Subcutaneous abdominal adipose tissue (tissue), 5 donors: Measurements from ENCODE around the gene MAP3K10.

ENCODE experiments used
- H3K27ac ChIP-seq: one replicate; pipeline ENCODE4 v1.7.0; 2013; ENCODE audit warnings: low read depth, mild to moderate bottlenecking, inconsistent platforms, low read length, moderate library complexity
- H3K27me3 ChIP-seq, 5 donors: one replicate each; pipeline ENCODE4 v1.7.0; 2013; ENCODE audit warnings: low read length in 5 of 5, inconsistent platforms in 1 of 5; ENCODE audit not compliant: control insufficient read depth in 5 of 5, insufficient read depth in 4 of 5
- H3K36me3 ChIP-seq, 5 donors: one replicate each; pipeline ENCODE4 v1.7.0; 2013; ENCODE audit warnings: low read length in 5 of 5; ENCODE audit not compliant: control insufficient read depth in 5 of 5, insufficient read depth in 5 of 5
- H3K4me1 ChIP-seq, 5 donors: one replicate each; pipeline ENCODE4 v1.7.0; 2013; ENCODE audit warnings: low read length in 5 of 5, mild to moderate bottlenecking in 3 of 5, moderate library complexity in 1 of 5; ENCODE audit not compliant: control insufficient read depth in 5 of 5, insufficient read depth in 5 of 5
- H3K4me3 ChIP-seq, 5 donors: one replicate each; pipeline ENCODE4 v1.7.0; 2013; ENCODE audit warnings: low read length in 5 of 5, low read depth in 1 of 5
- H3K9ac ChIP-seq, 5 donors: one replicate each; pipeline ENCODE4 v1.7.0; 2013; ENCODE audit warnings: low read length in 5 of 5, mild to moderate bottlenecking in 4 of 5, moderate library complexity in 3 of 5
- H3K9me3 ChIP-seq, 5 donors: one replicate each; pipeline ENCODE4 v1.7.0; 2013; ENCODE audit warnings: low read length in 5 of 5; ENCODE audit not compliant: control insufficient read depth in 5 of 5
- donor health status: healthy.
- donor health status: healthy.
- donor health status: healthy.
- donor health status: healthy.
- donor health status: healthy.

The MAP3K10 gene

DNA sequence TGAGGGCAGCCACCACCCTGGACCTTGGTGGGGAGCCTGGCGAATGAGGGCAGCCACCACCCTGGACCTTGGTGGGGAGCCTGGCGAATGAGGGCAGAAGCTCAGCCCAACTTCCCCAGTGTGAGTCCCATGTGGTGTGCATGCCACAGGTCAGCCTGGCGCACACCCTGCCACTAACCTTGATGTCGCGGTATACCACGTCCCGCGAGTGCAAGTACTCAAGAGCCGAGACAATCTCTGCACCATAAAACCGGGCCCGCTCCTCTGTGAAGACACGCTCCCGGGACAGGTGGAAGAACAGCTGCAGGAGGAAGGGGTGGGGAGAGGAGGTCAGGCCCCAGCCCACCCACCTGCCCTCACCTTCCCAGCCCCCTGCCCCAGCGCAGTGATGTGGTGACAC is 46.6 kb downstream of the MAP3K10 start:
- Histone ChIP-seq H3K36me3 (peaks cover 0 to 96% (median 82%) of the 10 kb centered on the region in 5 donors), H3K27ac (no peak overlapping the region), H3K4me3 (no peak overlapping the region), H3K9me3 (no peaks in the 10 kb centered on the region), H3K27me3 (no peaks in the 10 kb centered on the region), H3K4me1 (peaks cover 4 to 25% (median 18%) of the 10 kb centered on the region in 5 donors), H3K9ac (no peak overlapping the region)

- no peak overlapping the region for H3K9ac ChIP-seq
- peaks cover 0 to 87% (median 72%) of the 10 kb centered on the region in 5 donors for H3K36me3 ChIP-seq
- H3K4me3 ChIP-seq = no peak overlapping the region
- H3K27ac ChIP-seq = no peak overlapping the region
- H3K4me1 ChIP-seq = peaks cover 4 to 28% (median 25%) of the 10 kb centered on the region in 5 donors
- H3K27me3 ChIP-seq = no peaks in the 10 kb centered on the region
- no peaks in the 10 kb centered on the region for H3K9me3 ChIP-seq
Observed at GRCh38 chr19:40238775-40239174, 47.5 kb downstream of the MAP3K10 start.

GRCh38 chr19:40239415-40240226 is 48.4 kb downstream of the MAP3K10 start:
- no peaks in the 10 kb centered on the region for H3K9me3 ChIP-seq
- H3K4me1 ChIP-seq = peaks cover 4 to 35% (median 28%) of the 10 kb centered on the region in 5 donors
- no peak overlapping the region for H3K4me3 ChIP-seq
- no peaks in the 10 kb centered on the region for H3K27me3 ChIP-seq
- H3K9ac ChIP-seq = no peak overlapping the region
- H3K27ac ChIP-seq = no peak overlapping the region
- peaks cover 0 to 78% (median 65%) of the 10 kb centered on the region in 5 donors for H3K36me3 ChIP-seq

DNA sequence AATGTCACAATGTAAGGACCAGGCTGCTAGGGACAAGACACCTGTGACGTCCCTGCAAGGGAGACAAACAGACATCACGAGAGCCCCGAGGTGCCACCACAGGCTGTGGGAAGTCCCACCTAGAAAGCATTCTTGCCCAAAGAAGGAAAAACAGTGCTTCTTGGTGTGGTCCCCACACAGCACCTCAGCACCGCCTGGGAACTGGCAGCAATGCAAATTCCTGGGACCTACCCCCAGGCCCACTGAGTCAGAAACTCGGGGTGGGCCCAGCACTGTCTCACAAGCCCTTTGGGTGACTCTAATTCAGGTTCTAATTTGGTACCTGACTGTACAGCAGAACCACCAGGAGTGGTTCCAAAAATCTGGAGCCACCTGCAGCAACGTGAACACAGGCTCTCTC is 49.1 kb downstream of the MAP3K10 start:
- Histone ChIP-seq H3K36me3 (peaks cover 0 to 71% (median 58%) of the 10 kb centered on the region in 5 donors), H3K4me3 (no peak overlapping the region), H3K9me3 (no peaks in the 10 kb centered on the region), H3K27me3 (no peaks in the 10 kb centered on the region), H3K9ac (no peak overlapping the region), H3K27ac (no peak overlapping the region), H3K4me1 (peaks cover 5 to 43% (median 35%) of the 10 kb centered on the region in 5 donors)

GRCh38 chr19:40241125-40241808 is 50.0 kb downstream of the MAP3K10 start:
- H3K27ac ChIP-seq = peak overlapping the region; percentile 72
- no peak overlapping the region for H3K4me3 ChIP-seq
- peak overlapping the region in 1 of 5 donors; percentile 45 for H3K9ac ChIP-seq
- H3K36me3 ChIP-seq = peaks cover 0 to 62% (median 48%) of the 10 kb centered on the region in 5 donors
- H3K27me3 ChIP-seq = no peaks in the 10 kb centered on the region
- peaks cover 8 to 52% (median 45%) of the 10 kb centered on the region in 5 donors for H3K4me1 ChIP-seq
- H3K9me3 ChIP-seq = no peaks in the 10 kb centered on the region

DNA sequence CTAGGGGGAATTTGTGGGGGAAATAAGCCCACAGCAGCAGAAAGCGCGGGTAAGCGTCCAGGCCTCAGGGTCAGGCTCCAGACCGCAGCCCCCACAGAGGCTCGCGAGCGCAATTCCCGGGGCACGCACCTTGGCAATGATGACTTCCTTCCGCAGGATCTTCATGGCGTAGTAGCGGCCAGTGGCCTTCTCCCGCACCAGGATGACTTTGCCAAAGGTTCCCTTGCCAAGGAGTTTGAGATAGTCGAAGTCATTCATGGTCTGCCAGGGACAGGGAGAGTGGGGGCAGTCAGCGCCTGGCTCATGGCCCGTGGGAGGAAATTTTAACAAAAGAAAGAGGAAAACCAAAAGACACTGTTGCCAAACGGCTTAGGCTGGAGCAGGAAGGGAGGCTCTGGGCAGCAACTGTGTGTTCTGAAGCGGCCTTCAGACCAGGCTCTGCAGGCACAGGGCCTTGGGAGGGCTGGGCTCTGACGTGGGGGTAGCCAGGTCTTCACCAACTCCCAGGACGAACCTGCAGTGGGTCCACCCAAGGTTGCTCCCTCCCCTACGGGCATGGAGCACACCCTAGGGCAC is 50.7 kb downstream of the MAP3K10 start:
- Histone ChIP-seq H3K9ac (peak overlapping the region in 3 of 5 donors; percentile 8 to 45 (median 37)), H3K9me3 (no peaks in the 10 kb centered on the region), H3K36me3 (peaks cover 0 to 56% (median 42%) of the 10 kb centered on the region in 5 donors), H3K27me3 (no peaks in the 10 kb centered on the region), H3K4me1 (peaks cover 8 to 58% (median 51%) of the 10 kb centered on the region in 5 donors), H3K4me3 (peak overlapping the region in 2 of 5 donors; percentile 6 to 35), H3K27ac (peak overlapping the region; percentile 72)

- peak overlapping the region in 1 of 5 donors; percentile 35 for H3K4me3 ChIP-seq
- no peaks in the 10 kb centered on the region for H3K27me3 ChIP-seq
- H3K36me3 ChIP-seq = peaks cover 0 to 54% (median 37%) of the 10 kb centered on the region in 5 donors
- H3K9ac ChIP-seq = peak overlapping the region in 2 of 5 donors; percentile 8 to 37
- peaks cover 8 to 64% (median 57%) of the 10 kb centered on the region in 5 donors for H3K4me1 ChIP-seq
- H3K9me3 ChIP-seq = no peaks in the 10 kb centered on the region
- H3K27ac ChIP-seq = peak overlapping the region; percentile 72
Observed at GRCh38 chr19:40242480-40242879, 51.3 kb downstream of the MAP3K10 start.

DNA sequence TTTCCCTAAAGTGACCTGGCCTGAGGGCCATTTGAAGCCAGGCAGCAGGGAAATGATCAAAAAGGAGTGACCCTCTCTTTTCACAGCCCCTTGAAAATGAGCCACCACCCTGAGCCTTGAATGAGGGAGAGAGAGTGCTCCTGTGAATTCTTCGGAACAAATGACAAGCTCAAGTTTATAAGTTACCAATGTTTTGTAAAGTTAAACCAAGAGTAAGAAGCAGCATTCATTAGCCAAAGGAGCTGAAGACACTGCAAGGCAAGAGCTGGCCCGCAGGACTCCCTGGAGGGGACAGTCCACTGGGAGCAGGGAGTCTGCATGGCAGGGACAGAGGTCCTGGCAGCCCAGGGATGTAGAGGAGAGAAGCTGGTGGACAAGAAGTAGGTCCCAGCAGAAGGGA is 52.0 kb downstream of the MAP3K10 start:
- H3K27me3 ChIP-seq = no peaks in the 10 kb centered on the region
- peaks cover 8 to 71% (median 64%) of the 10 kb centered on the region in 5 donors for H3K4me1 ChIP-seq
- H3K36me3 ChIP-seq = peaks cover 0 to 54% (median 36%) of the 10 kb centered on the region in 5 donors
- H3K27ac ChIP-seq = peak overlapping the region; percentile 72
- no peak overlapping the region for H3K9ac ChIP-seq
- no peaks in the 10 kb centered on the region for H3K9me3 ChIP-seq
- no peak overlapping the region for H3K4me3 ChIP-seq

DNA sequence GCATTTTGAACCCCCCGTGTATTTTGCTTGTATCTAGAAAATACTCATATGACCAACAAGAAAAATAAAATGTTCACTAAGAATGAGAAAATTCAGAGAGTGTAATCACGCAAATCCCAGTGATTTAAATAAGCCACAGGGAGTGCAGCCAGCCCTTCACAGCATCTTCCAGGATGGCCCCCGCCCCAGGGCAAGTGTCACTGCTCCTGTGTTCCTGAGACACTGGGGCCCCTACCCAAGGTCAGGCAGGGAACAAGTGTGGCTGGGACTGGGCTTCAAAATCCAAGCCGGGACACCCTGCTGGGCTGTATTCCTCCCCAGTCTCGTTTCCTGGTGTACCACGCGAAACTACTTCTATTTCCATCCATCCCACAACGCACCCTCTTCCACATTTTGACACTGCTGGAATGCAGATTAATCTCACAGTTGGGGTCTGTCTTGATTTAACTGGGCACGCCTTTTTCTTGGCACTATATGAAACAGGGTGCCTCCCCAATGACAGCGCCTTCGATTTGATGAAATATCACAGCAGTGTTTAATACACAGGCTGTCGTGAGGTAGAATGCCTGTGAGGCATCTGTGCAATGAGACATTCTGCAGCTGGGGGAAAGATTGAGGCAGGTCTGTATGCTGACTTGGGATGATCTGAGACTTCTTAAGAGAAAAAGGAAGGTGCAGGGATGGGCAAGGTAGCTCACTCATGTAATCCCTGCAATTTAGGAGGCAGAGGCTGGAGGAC is 53.5 kb downstream of the MAP3K10 start:
- Histone ChIP-seq H3K27ac (peak overlapping the region; percentile 89), H3K9ac (no peak overlapping the region), H3K4me3 (no peak overlapping the region), H3K36me3 (peaks cover 0 to 45% (median 27%) of the 10 kb centered on the region in 5 donors), H3K4me1 (peaks cover 8 to 84% (median 72%) of the 10 kb centered on the region in 5 donors), H3K9me3 (no peaks in the 10 kb centered on the region), H3K27me3 (no peaks in the 10 kb centered on the region)
